HG03108 (cell line): ENCODE data around the gene FGG.

ENCODE experiments used
- ATAC-seq: cut with Tn5 transposase; IDR thresholded peaks from one replicate; pipeline ENCODE4 v1.9.1; 2021; ENCODE audit warnings: moderate library complexity; ENCODE audit not compliant: unreplicated experiment

The FGG gene

DNA sequence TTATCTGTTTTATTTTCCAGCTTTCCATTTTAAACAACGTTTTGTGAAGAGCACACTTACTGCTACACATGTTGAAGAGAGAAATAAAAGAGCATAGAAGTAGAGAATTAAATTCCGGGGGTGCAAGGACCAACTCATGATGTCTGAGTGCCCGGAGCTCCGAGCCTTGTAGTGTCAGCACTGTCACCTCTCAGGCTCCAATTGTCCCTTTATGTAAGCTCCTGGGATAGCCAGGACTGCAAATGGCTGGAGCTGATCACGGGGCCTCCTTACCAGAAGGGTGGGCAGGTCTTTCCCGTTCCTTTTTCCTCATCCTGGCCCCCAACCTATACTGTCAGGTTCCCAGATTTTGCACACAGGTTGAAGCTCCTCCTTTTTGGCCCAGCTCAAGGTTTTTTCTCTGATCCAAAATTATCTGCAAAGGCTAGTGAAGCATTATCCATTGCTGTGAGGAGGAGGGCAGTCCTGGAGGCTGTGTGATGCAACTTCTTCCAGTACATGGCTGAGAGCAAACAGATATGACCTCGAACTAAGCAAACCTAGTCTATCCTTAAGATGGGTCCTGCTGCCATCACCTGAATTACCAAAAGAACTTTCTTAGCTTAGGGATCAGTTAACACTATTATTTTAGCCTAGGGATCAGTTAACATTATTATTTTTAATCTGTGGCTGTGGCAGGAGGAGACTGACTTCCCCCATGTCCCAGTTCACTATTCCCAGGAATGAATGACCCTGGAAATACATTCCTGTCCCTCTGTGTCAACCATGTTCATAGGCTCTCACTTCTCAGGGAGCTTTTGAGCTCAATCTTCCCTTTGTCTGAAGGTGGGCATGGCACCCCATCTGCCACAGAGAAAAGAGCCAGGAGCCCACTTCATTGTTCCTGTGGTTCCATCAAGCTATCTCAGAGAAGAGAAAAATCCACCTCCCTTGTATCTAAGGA is at the start of gene FGG:
FGG (minus strand) TSS at position 185 of the 943 bp plus-strand sequence; CDS start at position 138, 47 bp downstream.
- no peak for ATAC-seq

DNA sequence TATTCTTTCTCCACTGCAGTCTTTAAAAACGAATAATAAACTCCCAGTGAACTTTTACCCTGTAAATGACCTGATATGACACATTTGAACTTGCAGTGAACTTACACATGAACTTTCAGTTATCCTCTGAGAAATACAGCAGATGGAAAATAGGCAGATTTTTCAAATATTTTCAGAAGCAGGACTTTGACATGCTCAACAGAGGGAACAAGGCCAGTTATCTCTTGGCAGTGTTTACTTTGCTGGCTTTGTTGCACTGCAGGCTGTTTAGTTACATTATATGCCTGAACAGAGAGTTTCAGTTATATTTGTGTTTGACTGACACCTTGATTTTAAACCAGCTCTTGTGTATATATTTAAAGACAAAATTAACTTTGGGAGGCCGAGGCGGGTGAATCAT is 47.6 kb upstream of the FGG start:
- ATAC-seq: no peak

DNA sequence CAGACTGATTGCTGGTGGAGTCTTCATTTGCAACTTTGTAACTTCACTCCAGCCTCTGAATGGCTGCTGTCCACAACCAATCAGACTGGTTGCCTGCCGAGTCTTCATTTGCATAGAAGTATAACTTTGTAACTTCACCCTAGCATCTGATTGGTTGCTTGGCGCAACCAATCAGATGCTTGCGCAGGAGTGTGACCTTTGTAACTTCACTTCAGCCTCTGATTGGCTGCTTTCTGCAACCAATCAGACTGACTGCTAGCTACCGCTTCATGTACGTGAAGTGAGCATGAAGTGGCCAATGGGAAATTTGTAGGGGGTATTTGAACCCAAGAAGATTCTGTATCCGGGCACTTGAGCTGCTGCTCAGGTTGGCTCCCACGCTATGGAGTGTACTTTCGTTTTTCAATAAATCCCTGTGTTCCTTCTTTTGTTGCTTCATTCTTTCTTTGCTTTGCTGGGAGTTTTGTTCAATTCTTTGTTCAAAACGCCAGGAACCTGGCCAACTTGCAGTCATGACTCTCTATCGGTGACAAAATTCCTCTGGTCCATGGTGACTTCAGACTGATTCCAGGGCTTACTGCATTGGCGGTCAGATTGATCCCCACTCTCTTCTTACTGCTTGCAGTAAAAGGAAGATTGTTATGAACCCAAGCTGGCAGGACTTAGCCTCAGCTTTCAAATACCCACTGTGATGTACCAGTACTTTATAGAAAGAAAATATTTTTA is 46.4 kb upstream of the FGG start:
- no peak for ATAC-seq

DNA sequence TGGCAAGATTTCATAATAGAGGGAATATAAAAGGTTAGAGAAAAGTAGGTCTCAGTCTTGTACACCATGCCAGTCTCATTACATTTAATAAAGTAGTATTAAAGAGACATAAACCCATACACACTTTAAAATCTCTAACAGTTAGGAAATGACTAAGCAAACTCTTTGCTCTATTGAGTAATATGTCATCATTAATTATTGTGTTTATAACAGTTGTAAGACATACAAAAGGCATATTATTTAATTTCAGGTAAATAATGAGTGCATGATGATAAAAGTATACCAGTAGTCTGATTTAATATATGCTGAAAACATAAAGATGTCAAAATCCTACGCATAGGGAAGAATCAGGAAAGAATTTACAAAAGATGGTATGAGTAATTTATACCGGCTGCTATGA is 31.0 kb upstream of the FGG start:
- no peak for ATAC-seq

DNA sequence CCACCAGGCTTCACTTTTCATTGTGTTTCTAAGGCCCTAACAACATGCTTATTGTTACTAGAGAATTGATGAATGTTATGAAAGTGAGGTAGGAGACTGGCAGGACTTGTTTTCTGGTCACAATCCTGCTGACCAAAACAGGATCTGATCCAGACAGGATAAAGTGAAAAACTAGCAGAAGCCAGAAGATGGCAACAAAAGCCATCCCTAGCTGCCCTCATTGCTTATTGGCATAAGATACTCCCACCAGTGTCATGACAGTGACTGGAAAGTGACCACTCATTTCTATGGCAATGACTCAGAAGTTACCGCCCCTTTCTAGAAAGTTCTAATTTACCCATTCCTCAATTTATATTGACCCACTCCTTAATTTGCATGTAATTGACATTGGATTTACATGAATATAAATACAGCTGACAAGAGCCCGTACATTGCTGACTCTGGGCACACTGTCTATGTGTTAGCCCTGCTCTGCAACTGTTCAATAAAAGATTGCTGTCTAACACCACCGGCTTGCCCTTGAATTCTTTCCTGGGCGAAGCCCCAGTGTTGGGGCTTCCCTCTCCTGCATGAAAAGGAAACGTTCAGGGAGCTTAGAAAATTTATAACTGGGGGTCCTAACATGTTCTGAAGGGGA is 30.0 kb upstream of the FGG start:
- no peak for ATAC-seq

DNA sequence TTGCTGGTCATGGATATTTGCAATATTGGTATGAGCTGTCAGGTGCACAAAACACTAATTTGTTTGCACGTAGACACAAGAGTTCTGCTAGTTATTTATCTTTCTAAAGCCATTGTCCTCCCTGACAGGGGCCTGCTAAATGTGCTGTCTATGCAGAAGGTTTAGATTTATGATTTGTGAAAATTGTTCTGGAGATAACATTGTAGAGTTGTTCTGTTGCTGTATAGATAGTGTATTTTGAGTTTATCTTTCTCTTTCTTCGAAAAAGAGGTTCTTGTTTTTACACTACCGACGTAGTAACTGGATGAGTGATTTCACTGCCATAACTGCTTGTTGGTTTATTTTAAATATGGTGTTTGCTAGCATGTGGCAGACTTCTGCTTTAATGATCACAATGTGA is 28.5 kb upstream of the FGG start:
- no peak for ATAC-seq

DNA sequence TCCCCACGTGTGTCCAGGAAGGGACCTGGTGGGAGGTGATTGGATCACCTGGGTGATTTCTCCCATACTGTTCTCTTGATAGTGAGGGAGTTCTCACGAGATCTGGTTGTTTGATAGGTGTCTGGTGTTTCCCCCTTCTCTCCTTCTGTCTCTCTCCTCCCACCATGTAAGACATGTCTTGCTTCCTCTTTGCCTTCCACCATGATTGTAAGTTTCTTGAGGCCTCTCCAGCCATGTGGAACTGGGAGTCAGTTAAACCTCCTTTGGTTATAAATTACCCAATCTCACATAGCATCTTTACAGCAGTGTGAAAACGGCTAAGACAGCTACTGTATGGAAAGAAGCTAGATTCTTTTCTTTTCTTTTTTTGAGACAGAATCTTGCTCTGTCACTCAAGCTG is 21.6 kb upstream of the FGG start:
- ATAC-seq: no peak

DNA sequence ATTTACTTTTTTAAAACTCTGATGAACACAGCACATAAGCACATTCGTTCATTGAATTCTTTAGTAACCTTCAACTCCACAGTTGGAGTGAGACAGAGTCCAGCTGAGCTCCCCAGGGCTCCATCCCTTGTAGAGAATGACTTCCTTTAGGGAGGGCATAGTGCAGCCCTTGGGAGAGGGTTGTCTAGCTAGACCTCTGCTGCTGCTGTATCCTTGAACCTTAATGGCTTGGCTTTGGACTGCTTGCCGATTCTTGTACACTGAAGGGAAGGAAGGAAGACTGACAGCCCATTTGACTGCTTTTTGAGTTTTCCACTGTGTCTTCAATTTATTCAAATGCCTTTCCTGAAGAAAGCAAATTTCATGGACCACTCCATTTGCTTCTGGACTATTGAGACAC is 19.4 kb upstream of the FGG start:
- ATAC-seq: no peak

DNA sequence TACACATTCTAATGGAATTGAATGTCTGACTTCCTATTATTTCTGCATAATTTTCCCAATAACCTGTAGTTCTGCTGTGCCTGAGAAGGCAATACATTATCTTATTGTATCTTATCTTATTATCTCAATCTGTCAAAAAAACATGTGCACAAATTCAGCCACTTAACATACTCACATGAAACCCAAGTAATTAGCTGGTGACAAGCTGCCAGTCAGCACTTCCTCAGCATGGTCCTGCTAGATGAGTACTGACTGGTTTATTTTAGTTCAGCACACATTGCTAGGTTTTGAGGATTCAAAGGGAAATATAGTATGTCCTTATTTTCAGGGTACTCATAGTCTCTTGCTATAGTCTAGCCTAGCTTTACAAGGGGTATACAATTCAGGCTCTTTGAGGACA is 17.9 kb upstream of the FGG start:
- no peak for ATAC-seq

DNA sequence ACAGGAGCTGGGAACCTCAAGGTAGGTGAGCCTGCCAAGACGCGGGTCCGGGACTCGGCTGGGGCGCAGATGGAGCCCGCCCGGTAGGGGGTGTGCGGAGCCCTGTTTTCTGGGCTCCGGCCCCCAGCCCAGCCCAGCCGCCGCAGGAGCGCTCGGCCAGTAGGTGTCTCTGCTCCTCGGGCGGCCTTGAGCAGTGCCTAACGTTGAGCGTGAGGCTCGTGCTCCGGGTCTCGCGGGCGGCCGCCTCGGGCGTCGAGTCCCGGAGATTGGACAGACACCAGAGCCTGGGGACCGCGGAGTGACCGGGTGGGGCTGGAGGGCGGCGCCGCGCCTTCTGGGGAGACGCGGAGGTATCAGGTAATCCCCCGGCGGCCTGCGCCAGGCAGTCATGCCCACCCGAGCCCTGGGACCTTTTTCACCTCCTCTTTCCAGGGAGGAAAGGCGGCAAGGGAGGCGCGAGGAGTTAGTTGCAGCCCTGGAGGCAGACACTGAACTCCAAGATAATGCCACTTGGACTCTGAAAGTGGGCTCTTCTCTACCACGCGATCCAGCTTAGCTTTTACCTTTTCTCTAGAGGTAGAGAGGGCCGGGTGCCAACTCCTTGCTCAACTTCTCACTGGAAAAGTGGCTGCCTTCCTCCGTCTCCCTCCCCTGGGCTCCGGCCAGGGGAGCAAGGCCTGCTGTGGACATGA is 14.5 kb upstream of the FGG start:
- peak; percentile 98 for ATAC-seq

DNA sequence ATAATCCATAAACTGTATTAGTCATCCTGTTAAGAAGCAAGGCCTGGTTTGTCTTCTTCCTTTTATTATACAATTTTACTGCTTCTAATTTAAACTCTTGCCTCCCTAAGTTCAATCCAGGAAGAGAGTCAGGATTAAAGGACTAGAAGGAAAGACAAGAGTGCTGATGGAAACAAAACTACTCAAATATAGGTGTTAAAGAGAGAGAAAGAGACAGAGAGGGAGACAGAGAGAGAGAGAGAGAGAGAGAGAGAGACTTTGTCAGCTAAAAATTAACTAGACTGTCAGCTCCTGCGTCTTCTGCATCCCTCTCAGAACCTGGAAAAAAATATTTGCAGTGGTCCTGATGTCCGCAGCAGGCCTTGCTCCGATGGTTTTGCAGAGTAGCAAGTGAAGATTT is 13.5 kb upstream of the FGG start:
- no peak for ATAC-seq

DNA sequence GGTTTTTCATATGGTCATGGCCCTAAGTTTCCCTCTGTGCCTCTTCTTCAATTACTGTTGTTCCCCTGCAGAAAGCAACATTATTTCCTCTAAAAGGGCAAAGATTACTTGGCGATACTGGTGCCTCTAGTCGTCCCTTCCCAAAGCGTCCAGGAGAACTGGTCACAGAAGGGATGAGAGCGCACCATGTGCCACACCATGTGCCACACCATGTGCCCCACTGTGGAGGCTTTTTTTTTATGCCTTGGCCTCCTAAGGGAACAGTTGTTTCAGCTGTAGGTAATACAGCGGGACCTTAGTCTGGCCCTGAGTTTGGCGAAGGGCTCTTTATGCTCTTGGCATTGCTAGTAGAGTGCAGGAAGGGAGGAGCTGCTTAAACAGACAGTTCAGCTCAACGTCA is 11.5 kb upstream of the FGG start:
- ATAC-seq: no peak

DNA sequence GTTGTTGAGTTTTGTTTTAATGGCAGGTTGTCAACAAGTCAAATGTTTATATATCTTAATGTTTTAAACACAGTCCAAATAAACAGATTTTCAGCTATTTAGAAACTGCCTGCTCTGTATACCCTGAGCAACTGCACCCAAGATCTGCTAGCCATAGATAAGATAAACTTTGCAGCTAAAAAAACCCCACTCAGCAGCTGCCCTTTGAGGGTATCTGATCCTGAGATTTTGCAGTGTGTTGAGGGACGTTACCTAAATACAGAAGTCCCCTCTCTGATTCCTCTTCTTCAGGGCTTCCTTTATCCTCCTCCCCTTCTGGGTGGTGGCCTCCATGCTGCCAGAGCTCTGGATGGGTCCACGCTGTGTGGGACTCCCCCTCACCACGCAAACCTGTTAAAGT is 11.0 kb upstream of the FGG start:
- ATAC-seq: no peak

DNA sequence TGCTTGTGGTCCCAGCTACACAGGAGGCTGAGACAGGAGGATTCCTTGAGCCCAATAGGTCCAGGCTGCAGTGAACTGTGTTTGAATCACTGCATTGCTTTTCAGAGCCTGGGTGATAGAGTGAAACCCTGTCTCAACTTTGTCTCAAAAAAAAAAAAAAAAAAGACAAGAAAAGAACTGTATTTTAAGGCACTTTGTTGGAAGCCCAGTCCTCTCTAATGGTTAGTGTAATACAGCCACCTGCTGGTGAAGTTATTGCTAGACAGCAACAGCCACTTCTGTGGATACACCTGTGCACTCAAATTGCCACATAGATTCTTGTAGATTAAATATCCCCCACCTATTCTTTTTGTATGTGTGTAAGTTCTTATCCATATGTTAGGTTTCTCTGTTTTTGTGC is 10.1 kb upstream of the FGG start:
- no peak for ATAC-seq

DNA sequence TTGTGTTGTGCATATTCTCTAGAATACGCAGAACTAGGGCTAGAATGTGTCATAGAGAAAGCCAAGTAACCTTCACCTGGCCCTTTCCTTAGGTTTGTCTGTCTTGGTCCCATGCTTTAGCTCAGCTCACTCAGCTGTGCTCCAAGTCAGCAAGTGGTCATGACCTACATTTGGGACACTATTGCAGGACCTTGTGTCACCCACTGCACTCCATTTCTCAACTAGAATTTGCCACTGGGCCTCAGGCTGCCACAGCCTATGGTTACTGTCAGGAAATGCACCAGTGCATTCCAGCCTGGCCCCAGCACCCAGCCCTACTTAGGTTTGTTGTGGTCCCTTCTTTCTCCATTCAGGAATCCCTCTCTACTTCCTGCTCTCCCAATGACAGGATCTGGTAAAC is 7.7 kb upstream of the FGG start:
- no peak for ATAC-seq

DNA sequence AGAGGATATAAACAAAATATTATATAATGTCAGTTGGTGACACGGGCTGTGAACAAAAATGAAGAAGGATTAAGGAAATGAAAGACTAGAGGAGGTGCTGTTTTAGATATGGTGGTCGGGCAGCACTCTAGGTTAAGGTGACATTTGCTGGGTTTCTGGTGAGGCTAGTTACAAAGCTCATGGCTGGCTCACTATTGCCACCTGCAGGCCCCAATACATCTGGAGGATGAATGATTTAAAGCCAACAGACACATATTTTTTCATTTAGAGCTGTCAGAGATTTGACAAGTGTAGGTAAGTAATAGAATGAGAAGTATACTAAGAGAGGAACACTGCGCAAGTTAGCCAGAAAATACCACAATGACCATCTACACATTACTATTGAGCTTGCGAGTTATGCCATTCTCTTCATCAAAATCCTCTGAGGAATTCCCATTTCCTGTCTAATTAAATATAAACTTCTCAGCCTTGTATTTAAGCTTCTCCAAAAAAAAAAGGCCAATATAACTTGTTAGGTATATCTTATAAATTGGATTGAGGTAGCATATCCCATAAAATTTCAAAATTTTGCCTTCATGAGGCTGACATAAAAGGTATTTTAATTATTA is 6.4 kb upstream of the FGG start:
- ATAC-seq: peak; percentile 68

DNA sequence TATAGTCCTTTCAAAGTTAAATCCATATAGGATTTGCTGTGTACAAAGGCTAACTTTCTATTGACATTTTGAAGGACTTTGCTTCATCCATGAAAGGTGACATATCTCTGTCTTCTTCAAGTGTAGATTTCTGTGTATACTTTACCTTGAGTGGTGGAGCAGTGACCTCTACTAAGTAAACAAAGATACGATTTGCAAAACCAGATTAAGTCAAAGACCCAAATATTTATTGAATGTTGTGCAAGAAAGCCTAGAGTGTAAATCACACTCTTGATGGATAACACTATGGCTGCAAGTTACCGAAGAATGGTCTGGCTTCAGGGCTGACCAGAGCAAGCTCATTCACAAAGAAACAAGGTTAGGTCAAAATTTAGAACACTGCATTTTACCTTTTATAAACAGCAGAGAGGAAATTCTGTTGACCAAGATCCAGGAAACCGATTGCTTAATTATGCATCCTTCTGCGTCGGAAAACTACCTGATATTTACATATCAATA is 5.4 kb upstream of the FGG start:
- ATAC-seq: no peak

DNA sequence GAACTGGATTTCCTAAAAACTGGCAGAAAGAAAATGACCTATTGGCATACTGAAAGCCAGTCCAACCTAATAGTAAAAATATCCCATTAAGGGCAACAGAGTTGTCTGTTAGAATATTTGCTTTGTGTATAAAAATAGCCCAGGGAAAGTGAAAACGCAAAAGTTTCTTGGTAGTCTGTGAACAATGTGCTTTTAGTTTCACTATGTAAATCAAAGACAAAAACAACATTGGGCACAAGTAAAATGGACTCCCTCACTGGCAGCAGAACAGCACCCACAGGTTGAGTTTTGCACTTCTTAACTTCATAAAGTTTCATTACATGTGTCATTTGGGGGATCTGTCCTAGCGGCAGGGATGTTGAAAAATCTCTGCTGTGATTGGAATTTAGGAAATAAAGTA is 4.3 kb upstream of the FGG start:
- peak; percentile 83 for ATAC-seq

DNA sequence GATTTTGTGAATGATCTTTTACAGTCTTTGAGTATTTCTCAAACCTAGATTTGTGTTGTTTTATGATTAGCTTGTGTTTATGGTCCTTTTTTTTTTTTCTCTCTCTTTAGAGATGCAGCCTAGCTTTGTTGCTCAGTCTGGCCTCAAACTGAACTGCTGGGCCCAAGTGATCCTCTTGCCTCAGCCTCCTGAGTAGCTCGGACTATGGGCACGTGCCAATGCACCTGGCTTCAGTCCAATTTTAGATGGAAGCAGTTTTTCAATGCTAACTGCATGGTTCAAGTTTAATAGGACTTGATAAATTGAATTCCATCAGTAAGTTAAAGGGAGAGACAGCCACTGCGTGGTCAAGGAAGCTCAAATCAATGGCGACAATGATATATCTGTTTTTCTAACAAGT is 3.8 kb upstream of the FGG start:
- no peak for ATAC-seq

DNA sequence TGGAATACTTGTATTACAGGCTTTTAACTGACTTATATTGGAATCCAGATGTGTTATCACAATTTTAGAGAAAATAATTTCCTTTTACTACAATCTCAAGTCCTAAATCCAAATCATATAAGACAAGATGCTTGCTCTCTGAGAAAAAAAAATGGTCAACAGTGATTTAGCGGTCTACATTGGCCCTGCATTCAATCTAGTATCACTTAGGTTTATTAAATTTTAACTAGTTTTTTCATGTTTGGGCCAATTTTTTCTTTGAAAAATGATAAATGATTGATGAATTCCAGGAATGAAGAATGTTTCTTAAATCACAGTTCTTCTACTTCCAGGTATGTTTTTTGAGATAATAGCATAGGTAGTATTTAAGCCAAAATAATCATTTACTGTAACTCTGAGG is 2.8 kb upstream of the FGG start:
- ATAC-seq: no peak

DNA sequence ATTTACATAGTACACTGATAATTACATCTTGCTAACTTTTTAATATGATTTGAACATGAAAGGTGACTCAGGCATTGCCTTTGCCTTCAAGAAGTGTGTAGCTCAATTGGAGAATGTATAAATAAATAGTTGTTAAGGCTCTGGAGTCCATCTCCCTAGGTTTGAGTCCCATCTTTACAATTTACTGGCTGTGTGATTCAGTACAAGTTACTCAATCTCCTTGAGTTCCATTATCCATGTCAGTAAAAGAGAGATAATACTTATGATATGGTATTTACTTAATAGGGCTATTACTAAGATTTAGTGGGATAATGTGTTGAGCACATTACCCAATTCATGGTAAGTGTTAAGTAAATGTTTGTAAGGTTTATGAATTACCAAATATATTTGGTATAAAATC is 1.9 kb upstream of the FGG start:
- ATAC-seq: no peak
